Keratinocyte (primary cell): ENCODE results near the gene ECHDC3. TPM values are rescaled to one million over a fixed set of nuclear protein-coding genes. Genes with fewer than 3 reads are reported as not detected.

Experiments
- DNase-seq: peaks from one replicate; pipeline ENCODE4 v3.0.0-alpha.2; 2011; ENCODE audit warnings: low read depth, missing footprints, low spot score
- FAIRE-seq: peaks from 2 replicates; lab custom pipeline; 2011; peaks lifted over from hg19 to GRCh38; lab: Jason Lieb, UNC
- H2AFZ ChIP-seq: 2 replicates; pipeline ENCODE4 v1.6.0; 2012; ENCODE audit warnings: low read length, control low read depth, inconsistent platforms; ENCODE audit not compliant: control insufficient read depth
- H3K27ac ChIP-seq: 2 replicates; pipeline ENCODE4 v1.5.1; 2011; ENCODE audit warnings: low read length; ENCODE audit not compliant: control insufficient read depth, insufficient read depth
- H3K27me3 ChIP-seq: 3 replicates; pipeline ENCODE4 v1.6.0; 2011; ENCODE audit warnings: low read length; ENCODE audit not compliant: control insufficient read depth, insufficient read depth; ENCODE audit errors: extremely low read depth
- H3K36me3 ChIP-seq, 2 experiments: 2 replicates in 1 of 2; 3 replicates in 1 of 2; pipeline ENCODE4 v1.5.1; 2011; ENCODE audit warnings: low read length in 2 of 2, mild to moderate bottlenecking in 1 of 2; ENCODE audit not compliant: control insufficient read depth in 2 of 2, insufficient read depth in 2 of 2; ENCODE audit errors: extremely low read depth in 1 of 2
- H3K4me1 ChIP-seq: 3 replicates; pipeline ENCODE4 v1.5.1; 2011; ENCODE audit warnings: low read length; ENCODE audit not compliant: control insufficient read depth, insufficient read depth; ENCODE audit errors: extremely low read depth
- H3K4me2 ChIP-seq: 3 replicates; pipeline ENCODE4 v1.6.0; 2011; ENCODE audit warnings: low read depth, low read length; ENCODE audit not compliant: control insufficient read depth, insufficient read depth; ENCODE audit errors: extremely low read depth
- H3K4me3 ChIP-seq, 3 experiments: fragments of 200-600 bp in 1 of 3; sonication (generic) in 1 of 3; 2 replicates in 2 of 3; 3 replicates in 1 of 3; pipeline ENCODE4 v1.5.1; 2011 to 2016; ENCODE audit warnings: low read length in 3 of 3, mild to moderate bottlenecking in 3 of 3, control low read depth in 2 of 3, inconsistent platforms in 1 of 3, low read depth in 1 of 3, mixed read lengths in 1 of 3, mixed run types in 1 of 3, moderate library complexity in 1 of 3; ENCODE audit not compliant: control insufficient read depth in 2 of 3, insufficient read depth in 2 of 3; ENCODE audit errors: extremely low read depth in 1 of 3
- H3K79me2 ChIP-seq: 2 replicates; pipeline ENCODE4 v1.6.0; 2012; ENCODE audit warnings: low read length; ENCODE audit not compliant: control insufficient read depth, insufficient read depth
- H3K9ac ChIP-seq: 3 replicates; pipeline ENCODE4 v1.6.0; 2011; ENCODE audit warnings: low read length; ENCODE audit not compliant: control insufficient read depth, insufficient read depth; ENCODE audit errors: extremely low read depth
- H3K9me1 ChIP-seq: 3 replicates; pipeline ENCODE4 v1.6.0; 2011; ENCODE audit warnings: low read length; ENCODE audit not compliant: control insufficient read depth, insufficient read depth; ENCODE audit errors: extremely low read depth
- H3K9me3 ChIP-seq: 2 replicates; pipeline ENCODE4 v1.5.1; 2012; ENCODE audit warnings: low read depth, low read length; ENCODE audit not compliant: control insufficient read depth
- H4K20me1 ChIP-seq: 3 replicates; pipeline ENCODE4 v1.6.0; 2011; ENCODE audit warnings: low read length; ENCODE audit not compliant: control insufficient read depth, insufficient read depth; ENCODE audit errors: extremely low read depth
- CTCF ChIP-seq, 3 experiments: IDR thresholded peaks in 1 of 3; conservative IDR thresholded peaks in 1 of 3; optimal IDR thresholded peaks in 1 of 3; 2 replicates in 2 of 3; 3 replicates in 1 of 3; pipeline versions ENCODE3 to v1.5.1; 2011; ENCODE audit warnings: low read length in 3 of 3, mild to moderate bottlenecking in 3 of 3, moderate library complexity in 2 of 3, control low read depth in 1 of 3, inconsistent platforms in 1 of 3; ENCODE audit not compliant: insufficient read depth in 2 of 3; ENCODE audit errors: extremely low read depth in 1 of 3
- EZH2 ChIP-seq: IDR thresholded peaks from one replicate; pipeline ENCODE4 v1.6.1; 2012; ENCODE audit warnings: inconsistent platforms, mild to moderate bottlenecking, low read length, moderate library complexity
- dilution Hi-C: fragments of 300-500 bp; cut with MboI; formaldehyde crosslinking; loops from one replicate; pipeline ENCODE4 v1.7.0; 2020; ENCODE audit warnings: low sequenced_read_pairs; ENCODE audit not compliant: extremely low pct_ligation_motif_present
- polyA plus RNA-seq, 5 experiments: library from polyadenylated mRNA; depleted of rRNA in 3 of 5; stranded (reverse) in 3 of 5; stranded (forward) in 1 of 5; unstranded in 1 of 5; fragments of >200 nt; gene quantifications; 1 replicate in 1 of 5; 2 replicates in 3 of 5; 3 replicates in 1 of 5; pipeline versions ENCODE4 v1.2.1 to v1.2.3, GENCODE V29; 2011 to 2012; ENCODE audit warnings: missing spikeins in 2 of 5, low read depth in 1 of 5, low replicate concordance in 1 of 5

The ECHDC3 gene
- polyA plus RNA-seq, 1 donor (not counting 4 experiments of a cell fraction or from before 2014, with no cell fraction given) = 3.5 TPM

- H3K27me3 ChIP-seq = no peaks in the 10 kb centered on the region
- DNase-seq (no peak), FAIRE-seq (no peak)
- H3K4me3 ChIP-seq = no peak overlapping the region
- H3K9ac ChIP-seq = no peak overlapping the region
- no peak overlapping the region for H3K4me2 ChIP-seq
- TF ChIP-seq CTCF (optimal IDR thresholded peaks at IDR 0.05 in 1 of 3, IDR thresholded peaks at IDR 0.05 in 1 of 3, conservative IDR thresholded peaks at IDR 0.05 in 1 of 3; ENCODE audit: extremely low read depth in 1 of 3, insufficient read depth in 2 of 3, low read length in 3 of 3) = no peak
- TF ChIP-seq EZH2 = no peak
- H4K20me1 ChIP-seq = no peaks in the 10 kb centered on the region
- H3K4me1 ChIP-seq = peaks cover 20% of the 10 kb centered on the region
- dilution Hi-C loops = loop anchor here (25.0 kb wide), 1 partner anchor 217 kb away; no protein-coding TSS in a partner anchor
- H3K9me1 ChIP-seq = no peaks in the 10 kb centered on the region
- H3K79me2 ChIP-seq = no peaks in the 10 kb centered on the region
- H3K27ac ChIP-seq = no peak overlapping the region
- no peaks in the 10 kb centered on the region for H3K36me3 ChIP-seq
- no peaks in the 10 kb centered on the region for H3K9me3 ChIP-seq
- H2AFZ ChIP-seq = no peak overlapping the region
Measured at GRCh38 chr10:11754173-11754572, 12.0 kb downstream of the ECHDC3 start.

- no peaks in the 10 kb centered on the region for H3K79me2 ChIP-seq
- no peaks in the 10 kb centered on the region for H3K9me3 ChIP-seq
- no peaks in the 10 kb centered on the region for H3K27me3 ChIP-seq
- H3K9me1 ChIP-seq = no peaks in the 10 kb centered on the region
- H3K4me1 ChIP-seq = peaks cover 20% of the 10 kb centered on the region
- DNase-seq (no peak), FAIRE-seq (no peak)
- TF ChIP-seq CTCF (optimal IDR thresholded peaks at IDR 0.05 in 1 of 3, IDR thresholded peaks at IDR 0.05 in 1 of 3, conservative IDR thresholded peaks at IDR 0.05 in 1 of 3; ENCODE audit: extremely low read depth in 1 of 3, insufficient read depth in 2 of 3, low read length in 3 of 3) = no peak
- TF ChIP-seq EZH2 = no peak
- no peak overlapping the region for H3K4me2 ChIP-seq
- H3K36me3 ChIP-seq = no peaks in the 10 kb centered on the region
- H4K20me1 ChIP-seq = no peaks in the 10 kb centered on the region
- H2AFZ ChIP-seq = no peak overlapping the region
- dilution Hi-C loops = loop anchor here (25.0 kb wide), 1 partner anchor 217 kb away; no protein-coding TSS in a partner anchor
- no peak overlapping the region for H3K27ac ChIP-seq
- H3K4me3 ChIP-seq = no peak overlapping the region
- H3K9ac ChIP-seq = no peak overlapping the region
Measured at GRCh38 chr10:11754620-11755019, 12.4 kb downstream of the ECHDC3 start.
